Right lobe of liver (tissue), 4 donors: ENCODE results near the gene CBX6.
A peak's percentile ranks its signal among the peaks of the same experiment; 100 is the strongest.

Experiments used
- POLR2A ChIP-seq: fragments of 450-650 bp; IDR thresholded peaks from one replicate; pipeline ENCODE4 v1.6.1; 2017; ENCODE audit warnings: antibody characterized with exemption, mild to moderate bottlenecking
- TF ChIP-seq, protein P1 (sequence below), 4 donors: fragments of 200-600 bp in 3 of 4; fragments of 450-650 bp in 1 of 4; IDR thresholded peaks; one replicate each; pipeline versions ENCODE4 v1.5.1 to v1.8.0; 2016 to 2022; ENCODE audit warnings: antibody characterized with exemption in 4 of 4, mild to moderate bottlenecking in 2 of 4
- donor health status: DM: no; HTN: no; CAD: no.
- donor health status: DM: no; HTN: no; CAD: no.
- donor health status: DM: no; HTN: yes; CAD: no.

DNA sequence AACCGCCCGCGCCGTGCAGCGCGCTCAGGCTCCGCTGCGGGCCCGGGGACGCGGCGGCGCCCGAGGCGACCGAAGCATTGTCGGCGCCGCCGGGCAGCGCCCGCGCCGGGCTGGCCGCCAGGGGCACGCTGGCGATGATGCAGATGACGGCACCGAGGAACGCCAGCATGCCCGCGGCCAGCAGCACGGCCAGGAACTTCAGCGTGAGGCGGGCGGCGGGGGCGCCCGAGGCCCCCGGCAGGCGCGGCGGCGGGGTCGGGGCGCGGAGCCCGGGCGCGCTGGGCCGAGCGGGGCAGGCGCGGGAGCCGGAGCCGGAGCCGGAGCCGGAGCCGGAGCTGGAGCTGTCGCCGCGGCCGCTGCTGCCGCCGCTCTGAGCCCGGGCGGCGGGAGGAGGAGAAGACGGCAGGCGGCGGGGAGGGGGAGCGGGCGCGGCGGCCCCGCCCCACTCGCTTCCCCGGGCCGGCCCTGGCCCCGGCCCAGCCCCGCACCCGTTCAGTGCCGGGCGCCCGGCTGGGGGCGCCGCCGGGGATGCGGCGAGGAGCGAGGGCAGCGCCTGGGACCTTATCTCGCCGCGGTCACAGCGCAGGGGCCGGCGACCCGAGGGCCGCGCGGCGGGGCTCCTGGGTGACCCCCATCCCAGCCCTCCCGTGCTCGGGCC is 28.2 kb downstream of the CBX6 start, which contains the start of gene NPTXR:
- TF ChIP-seq, protein P1, sequence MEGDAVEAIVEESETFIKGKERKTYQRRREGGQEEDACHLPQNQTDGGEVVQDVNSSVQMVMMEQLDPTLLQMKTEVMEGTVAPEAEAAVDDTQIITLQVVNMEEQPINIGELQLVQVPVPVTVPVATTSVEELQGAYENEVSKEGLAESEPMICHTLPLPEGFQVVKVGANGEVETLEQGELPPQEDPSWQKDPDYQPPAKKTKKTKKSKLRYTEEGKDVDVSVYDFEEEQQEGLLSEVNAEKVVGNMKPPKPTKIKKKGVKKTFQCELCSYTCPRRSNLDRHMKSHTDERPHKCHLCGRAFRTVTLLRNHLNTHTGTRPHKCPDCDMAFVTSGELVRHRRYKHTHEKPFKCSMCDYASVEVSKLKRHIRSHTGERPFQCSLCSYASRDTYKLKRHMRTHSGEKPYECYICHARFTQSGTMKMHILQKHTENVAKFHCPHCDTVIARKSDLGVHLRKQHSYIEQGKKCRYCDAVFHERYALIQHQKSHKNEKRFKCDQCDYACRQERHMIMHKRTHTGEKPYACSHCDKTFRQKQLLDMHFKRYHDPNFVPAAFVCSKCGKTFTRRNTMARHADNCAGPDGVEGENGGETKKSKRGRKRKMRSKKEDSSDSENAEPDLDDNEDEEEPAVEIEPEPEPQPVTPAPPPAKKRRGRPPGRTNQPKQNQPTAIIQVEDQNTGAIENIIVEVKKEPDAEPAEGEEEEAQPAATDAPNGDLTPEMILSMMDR (IDR thresholded peaks at IDR 0.05): peak in 2 of 4 donors; percentile 3 to 19
- no peak for TF ChIP-seq POLR2A
